ENCODE results near the gene ARL16. TPM values are rescaled to one million over a fixed set of nuclear protein-coding genes. Genes with fewer than 3 reads are reported as not detected.

The ARL16 gene
- total RNA-seq, 4 donors from 2014 or later: 22.1 to 37.9 (median 34.3) TPM

DNA sequence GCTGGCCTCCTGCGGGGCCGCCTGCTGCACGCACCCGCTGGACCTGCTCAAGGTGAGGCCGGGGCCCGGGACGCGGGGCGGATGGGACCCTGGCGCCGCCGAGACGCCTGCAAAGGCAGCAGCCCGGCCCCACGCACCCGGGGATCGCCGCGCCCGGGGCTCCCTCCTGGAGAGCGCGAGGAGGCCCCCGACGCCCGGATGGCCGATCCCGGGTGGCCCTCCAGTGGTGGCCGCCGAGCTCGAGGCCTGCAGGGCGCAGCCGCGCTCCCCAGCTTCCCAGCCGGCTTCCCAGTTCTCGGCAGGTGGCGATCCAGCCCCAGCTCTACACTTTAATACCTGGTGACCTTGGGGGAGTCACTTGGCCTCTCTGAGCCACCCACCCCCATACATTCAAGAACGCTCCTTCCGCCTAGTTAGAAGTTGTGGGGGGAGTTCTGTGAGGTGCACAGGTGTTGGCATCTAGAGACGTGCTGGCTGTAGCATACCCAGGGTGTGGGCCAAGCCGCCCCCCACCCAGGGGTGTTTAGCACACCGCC, 28.9 kb upstream of the ARL16 start:
- Histone ChIP-seq H3K9me3 (no peaks in the 10 kb centered on the region), H3K4me1 (peaks cover 0 to 51% (median 36%) of the 10 kb centered on the region in 4 donors), H3K4me3 (peak overlapping the region; percentile 63 to 90 (median 84)), H3K36me3 (peaks cover 0 to 42% (median 0%) of the 10 kb centered on the region in 3 donors), H3K27me3 (no peaks in the 10 kb centered on the region), H3K27ac (peak overlapping the region; percentile 10 to 88 (median 82))
- TF ChIP-seq, protein P1, sequence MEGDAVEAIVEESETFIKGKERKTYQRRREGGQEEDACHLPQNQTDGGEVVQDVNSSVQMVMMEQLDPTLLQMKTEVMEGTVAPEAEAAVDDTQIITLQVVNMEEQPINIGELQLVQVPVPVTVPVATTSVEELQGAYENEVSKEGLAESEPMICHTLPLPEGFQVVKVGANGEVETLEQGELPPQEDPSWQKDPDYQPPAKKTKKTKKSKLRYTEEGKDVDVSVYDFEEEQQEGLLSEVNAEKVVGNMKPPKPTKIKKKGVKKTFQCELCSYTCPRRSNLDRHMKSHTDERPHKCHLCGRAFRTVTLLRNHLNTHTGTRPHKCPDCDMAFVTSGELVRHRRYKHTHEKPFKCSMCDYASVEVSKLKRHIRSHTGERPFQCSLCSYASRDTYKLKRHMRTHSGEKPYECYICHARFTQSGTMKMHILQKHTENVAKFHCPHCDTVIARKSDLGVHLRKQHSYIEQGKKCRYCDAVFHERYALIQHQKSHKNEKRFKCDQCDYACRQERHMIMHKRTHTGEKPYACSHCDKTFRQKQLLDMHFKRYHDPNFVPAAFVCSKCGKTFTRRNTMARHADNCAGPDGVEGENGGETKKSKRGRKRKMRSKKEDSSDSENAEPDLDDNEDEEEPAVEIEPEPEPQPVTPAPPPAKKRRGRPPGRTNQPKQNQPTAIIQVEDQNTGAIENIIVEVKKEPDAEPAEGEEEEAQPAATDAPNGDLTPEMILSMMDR (IDR thresholded peaks at IDR 0.05): peak in 1 of 5 experiments; percentile 1
- no peak for TF ChIP-seq POLR2A (IDR thresholded peaks at IDR 0.05)
- TF ChIP-seq EP300 (IDR thresholded peaks at IDR 0.05): no peak
- no peak for DNase-seq (ENCODE audit: low spot score in 2 of 2)
- WGBS, 2 donors: 0 to 13% methylated on average over 6 to 13 of the region's 41 CpGs

DNA sequence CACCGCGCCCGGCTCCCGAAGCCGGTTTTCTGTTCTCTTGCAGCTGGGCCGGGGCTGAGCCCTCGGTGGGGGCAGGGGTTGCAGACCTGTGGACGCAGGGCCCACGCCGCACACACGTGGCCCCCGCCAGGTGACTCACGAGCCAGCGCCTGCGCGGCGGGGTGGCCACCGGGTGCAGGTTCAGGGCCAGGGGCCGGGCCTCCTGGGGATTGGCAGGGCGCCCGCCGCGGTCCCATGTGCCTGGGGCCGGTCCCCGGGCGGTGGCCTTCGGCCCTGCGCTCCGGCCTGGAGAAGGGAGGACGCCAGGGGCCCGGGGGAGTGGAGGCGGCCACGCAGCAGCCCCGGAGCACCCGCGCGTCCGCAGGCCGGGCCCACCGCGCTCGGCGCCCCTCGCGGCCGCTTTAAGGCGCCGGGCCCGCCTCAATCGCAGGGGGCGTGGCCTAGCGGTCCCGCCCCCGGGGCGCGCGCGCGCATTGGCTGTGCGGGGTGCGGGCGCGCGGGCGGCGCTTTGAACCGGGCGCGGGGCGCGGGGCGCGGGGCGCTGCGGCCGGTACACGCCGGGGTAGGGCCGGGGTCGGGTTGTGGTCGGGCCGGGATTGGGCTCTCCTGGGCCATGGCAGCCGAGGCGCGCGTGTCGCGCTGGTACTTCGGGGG, 28.3 kb upstream of the ARL16 start, which contains the start of gene SLC25A10:
TSS of gene SLC25A10 (plus strand) at position 471 of the 654 bp plus-strand sequence. CDS start at position 614, 143 bp downstream.
- Histone ChIP-seq H3K27ac (peak within 1 kb of the TSS; percentile 49 to 88 (median 82)), H3K4me3 (peak within 1 kb of the TSS; percentile 63 to 90 (median 84)), H3K9me3 (no peaks in the 10 kb centered on the region), H3K27me3 (no peaks in the 10 kb centered on the region), H3K36me3 (peaks cover 0 to 42% (median 0%) of the 10 kb centered on the region in 3 donors), H3K4me1 (peaks cover 0 to 51% (median 36%) of the 10 kb centered on the region in 4 donors)
- peak; percentile 44 to 60 for DNase-seq (ENCODE audit: low spot score in 2 of 2)
- WGBS, 2 donors: 0% methylated on average over 24 to 32 of the region's 89 CpGs
- TF ChIP-seq POLR2A (IDR thresholded peaks at IDR 0.05): peak in 1 of 2 donors; percentile 38
- TF ChIP-seq, protein P1 (IDR thresholded peaks at IDR 0.05): peak in 4 of 5 experiments; percentile 14 to 75 (median 55)
- TF ChIP-seq EP300 (IDR thresholded peaks at IDR 0.05): no peak

DNA sequence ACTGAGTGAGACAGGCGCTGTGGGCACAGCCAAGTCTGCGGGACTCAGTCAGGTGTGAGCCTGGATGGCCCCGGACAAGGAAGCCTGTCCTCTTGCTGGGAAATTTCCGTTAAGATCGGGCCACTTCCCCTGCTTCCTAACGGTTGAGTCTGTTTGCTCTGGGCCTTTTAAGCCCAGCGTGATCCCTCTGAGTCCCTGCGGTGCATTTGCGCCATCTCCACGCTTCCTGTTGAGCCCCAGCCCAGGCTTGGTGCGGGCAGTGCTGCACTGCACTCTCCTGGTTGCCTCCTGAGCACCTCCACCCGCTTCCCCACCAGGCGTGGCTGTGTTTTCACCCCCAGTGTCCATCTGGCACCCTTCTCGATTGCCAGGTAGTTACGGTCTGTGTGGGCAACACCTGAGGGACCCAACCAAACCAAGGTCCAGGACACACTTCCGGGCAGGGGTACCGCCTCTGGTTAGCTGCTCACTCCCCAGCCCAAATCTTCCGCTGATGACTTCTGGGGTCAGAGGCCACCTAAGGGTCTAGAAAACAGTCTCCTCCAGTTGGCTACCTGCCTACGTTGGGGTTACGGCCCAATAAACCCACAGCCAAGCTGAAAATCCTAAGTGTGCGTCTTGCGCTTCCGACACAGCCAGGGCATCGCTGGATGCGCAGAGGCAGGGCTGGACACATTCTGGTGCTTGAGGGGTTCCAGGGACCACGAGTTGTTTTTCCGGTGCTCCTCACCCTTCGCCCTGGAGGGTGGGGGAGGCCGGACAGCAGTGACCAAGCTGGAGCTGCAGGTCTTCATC, 27.1 kb upstream of the ARL16 start:
- Histone ChIP-seq H3K27me3 (no peaks in the 10 kb centered on the region), H3K27ac (peak overlapping the region in 1 of 4 donors; percentile 3), H3K36me3 (peaks cover 0 to 42% (median 4%) of the 10 kb centered on the region in 3 donors), H3K4me1 (peaks cover 0 to 51% (median 36%) of the 10 kb centered on the region in 4 donors), H3K9me3 (no peaks in the 10 kb centered on the region), H3K4me3 (peak overlapping the region in 2 of 4 donors; percentile 81 to 90)
- 10 to 15% methylated on average over 23 to 28 of the region's 29 CpGs for WGBS, 2 donors
- TF ChIP-seq POLR2A (IDR thresholded peaks at IDR 0.05) (no peak), EP300 (IDR thresholded peaks at IDR 0.05) (no peak)
- TF ChIP-seq, protein P1 (IDR thresholded peaks at IDR 0.05): no peak
- no peak for DNase-seq (ENCODE audit: low spot score in 2 of 2)

DNA sequence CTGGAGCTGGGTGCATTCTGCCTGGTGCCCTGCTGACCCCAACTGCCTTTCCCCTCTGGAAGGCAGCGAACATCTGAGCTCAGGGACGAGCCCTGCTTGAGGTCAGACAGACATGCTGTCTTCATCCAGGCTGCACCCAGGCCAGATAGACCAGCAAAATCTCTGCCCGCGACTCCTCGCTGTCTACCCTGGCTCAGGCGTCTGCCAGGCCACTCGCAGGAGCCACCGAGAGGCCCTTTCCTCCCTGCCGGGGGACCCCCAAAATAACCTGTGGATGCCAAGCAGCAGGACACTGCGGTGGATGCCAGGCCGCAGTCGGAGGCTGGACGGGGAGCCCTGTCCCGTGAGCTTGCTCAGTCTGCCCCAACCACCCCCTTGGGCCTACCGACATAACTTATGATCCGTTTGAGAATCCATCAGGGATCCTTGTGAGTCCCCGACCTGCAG, 25.2 kb upstream of the ARL16 start:
- Histone ChIP-seq H3K4me1 (peaks cover 0 to 44% (median 36%) of the 10 kb centered on the region in 4 donors), H3K36me3 (peaks cover 0 to 37% (median 4%) of the 10 kb centered on the region in 3 donors), H3K27me3 (no peaks in the 10 kb centered on the region), H3K4me3 (no peak overlapping the region), H3K9me3 (no peaks in the 10 kb centered on the region), H3K27ac (no peak overlapping the region)
- WGBS, 2 donors: 74 to 83% methylated on average over 16 to 17 of the region's 17 CpGs
- DNase-seq (ENCODE audit: low spot score in 2 of 2): no peak
- TF ChIP-seq, protein P1 (IDR thresholded peaks at IDR 0.05): no peak
- TF ChIP-seq EP300 (IDR thresholded peaks at IDR 0.05) (no peak), POLR2A (IDR thresholded peaks at IDR 0.05) (no peak)

All from tibial nerve (tissue), 4 donors.